GM18519 (cell line): ENCODE measurements around the gene ATN1.

ENCODE experiments used
- ATAC-seq: cut with Tn5 transposase; IDR thresholded peaks from one replicate; pipeline ENCODE4 v1.9.1; 2021; ENCODE audit warnings: mild to moderate bottlenecking, moderate library complexity; ENCODE audit not compliant: unreplicated experiment, low FRiP score

The ATN1 gene

GRCh38 chr12:6966351-6966750 is 38.6 kb downstream of the ATN1 start:
- ATAC-seq, result no peak

GRCh38 chr12:6967651-6968100 is 39.9 kb downstream of the ATN1 start:
- ATAC-seq, result no peak

GRCh38 chr12:6968426-6968825 is 40.7 kb downstream of the ATN1 start:
- ATAC-seq, result no peak

GRCh38 chr12:6970096-6970527 is 42.4 kb downstream of the ATN1 start:
- ATAC-seq, result peak; percentile 20

- no peak for ATAC-seq
These were observed 46.4 kb downstream of the ATN1 start for GRCh38 chr12:6974180-6974579.

- no peak for ATAC-seq
These were observed 47.7 kb downstream of the ATN1 start for GRCh38 chr12:6975297-6976032.

- ATAC-seq, result no peak
These were observed 49.9 kb downstream of the ATN1 start for GRCh38 chr12:6977653-6978052.

- ATAC-seq, result no peak
These were observed 50.4 kb downstream of the ATN1 start for GRCh38 chr12:6978188-6978587.

- no peak for ATAC-seq
These were observed 50.9 kb downstream of the ATN1 start for GRCh38 chr12:6978611-6979011.

GRCh38 chr12:6979021-6979420 is 51.3 kb downstream of the ATN1 start:
- ATAC-seq, result no peak

GRCh38 chr12:6979453-6979852 is 51.7 kb downstream of the ATN1 start:
- ATAC-seq, result no peak

- no peak for ATAC-seq
These were observed 52.3 kb downstream of the ATN1 start for GRCh38 chr12:6980075-6980474.

- no peak for ATAC-seq
These were observed 53.0 kb downstream of the ATN1 start for GRCh38 chr12:6980740-6981139.

GRCh38 chr12:6981152-6982052 is 53.6 kb downstream of the ATN1 start:
- ATAC-seq, result no peak

- ATAC-seq, result no peak
These were observed 54.8 kb downstream of the ATN1 start for GRCh38 chr12:6982532-6982931.

GRCh38 chr12:6987956-6988553 is 60.3 kb downstream of the ATN1 start:
- no peak for ATAC-seq
